Measurements from ENCODE around the gene UNC13B.
"Not testable (repeated sequence)": the region's sequence is repeated elsewhere in the genome, so short reads cannot be mapped to it uniquely, and the experiment has no call there.

Gene UNC13B

GRCh38 chr9:35380039-35380438, 218.2 kb downstream of the UNC13B start:
- DNase-seq (ENCODE audit: low read depth in 3 of 3): no peak

DNA sequence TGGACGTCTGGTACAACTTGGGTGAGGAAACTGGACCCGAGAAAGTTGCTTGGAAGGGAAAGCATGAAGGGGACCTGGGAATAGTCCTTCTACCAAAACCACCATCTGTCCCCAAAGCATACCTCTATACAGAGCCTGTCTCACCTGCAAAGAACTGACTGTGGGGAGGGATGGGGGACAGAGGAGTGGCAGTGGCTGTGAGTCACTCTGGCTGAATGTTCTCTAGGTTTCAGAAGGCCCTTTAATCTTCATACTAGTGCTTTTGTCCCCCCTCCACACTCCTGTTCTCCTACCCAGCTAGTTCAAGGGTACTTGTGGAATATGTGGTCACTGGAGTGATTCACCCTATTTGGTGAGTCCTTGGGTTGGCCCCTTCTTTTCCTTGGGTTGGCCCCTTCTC, 218.8 kb downstream of the UNC13B start:
- DNase-seq (ENCODE audit: low read depth in 3 of 3): no peak

- no peak for DNase-seq (ENCODE audit: low read depth in 3 of 3)
Observed at GRCh38 chr9:35385042-35385441, 223.2 kb downstream of the UNC13B start.

DNA sequence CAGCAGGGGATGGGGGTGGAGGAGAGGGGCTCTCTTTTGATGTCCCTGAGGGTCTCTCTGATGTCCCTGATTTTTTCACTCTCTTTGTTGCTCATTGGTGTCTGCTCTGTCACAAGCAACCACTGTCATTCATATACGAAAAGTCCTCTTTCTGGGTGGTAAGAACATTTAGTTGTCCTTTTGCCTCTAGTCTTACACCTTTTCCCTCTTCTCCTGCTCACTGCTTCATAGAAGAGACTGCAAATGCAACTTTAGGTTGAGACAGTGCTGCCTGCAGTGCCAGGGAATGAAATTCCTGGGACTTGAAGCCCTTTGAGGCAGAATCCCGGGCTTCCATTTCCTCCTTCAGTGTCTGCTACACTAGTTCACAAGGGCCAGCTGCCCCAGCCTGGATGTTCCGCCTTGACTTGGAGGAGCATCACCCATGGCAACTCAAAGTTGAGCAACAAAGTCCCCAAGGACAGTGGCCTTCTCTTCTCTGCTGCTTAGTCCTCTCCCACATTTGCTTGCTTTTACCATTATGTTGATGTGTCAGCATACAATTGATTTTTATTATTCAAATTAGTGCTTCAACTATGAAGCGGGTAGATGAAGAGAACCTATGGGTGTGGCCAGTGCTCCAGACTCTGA, 233.4 kb downstream of the UNC13B start:
- no peak for DNase-seq (ENCODE audit: low read depth in 3 of 3)

- DNase-seq (ENCODE audit: low read depth in 3 of 3): no peak
Observed at GRCh38 chr9:35395706-35396101, 233.9 kb downstream of the UNC13B start.

DNA sequence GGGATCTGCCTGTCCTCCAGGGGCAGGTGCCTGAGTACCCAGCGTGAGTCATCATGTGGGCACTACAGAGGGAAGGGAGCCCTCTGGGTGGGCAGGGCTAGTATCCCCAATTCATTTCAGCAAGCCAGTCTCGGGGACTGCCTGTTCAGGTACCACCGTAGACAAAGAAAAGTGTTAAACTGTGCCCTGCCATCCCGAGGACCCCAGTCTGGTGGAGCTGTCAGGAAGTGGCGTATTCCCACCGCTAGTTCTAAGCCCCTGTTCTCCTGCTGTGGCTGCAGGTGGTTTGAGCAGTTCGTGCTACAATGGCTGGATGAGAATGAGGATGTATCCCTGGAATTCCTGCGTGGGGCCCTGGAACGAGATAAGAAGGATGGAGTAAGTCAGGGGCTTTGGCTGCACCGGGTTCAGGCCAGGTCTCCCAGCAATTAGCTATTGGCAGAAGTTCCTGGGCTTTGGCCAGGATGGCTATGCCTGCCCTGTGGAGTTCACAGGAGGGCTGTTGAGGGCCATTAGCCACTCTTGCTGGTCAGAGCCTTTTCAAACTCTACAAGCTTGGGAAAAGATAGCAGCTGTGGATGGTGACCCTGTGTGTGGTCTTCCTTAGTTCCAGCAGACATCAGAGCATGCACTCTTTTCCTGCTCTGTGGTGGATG, 234.9 kb downstream of the UNC13B start:
- no peak for DNase-seq (ENCODE audit: low read depth in 3 of 3)

- no peak for DNase-seq (ENCODE audit: low read depth in 3 of 3)
Observed at GRCh38 chr9:35397216-35397698, 235.4 kb downstream of the UNC13B start.

DNA sequence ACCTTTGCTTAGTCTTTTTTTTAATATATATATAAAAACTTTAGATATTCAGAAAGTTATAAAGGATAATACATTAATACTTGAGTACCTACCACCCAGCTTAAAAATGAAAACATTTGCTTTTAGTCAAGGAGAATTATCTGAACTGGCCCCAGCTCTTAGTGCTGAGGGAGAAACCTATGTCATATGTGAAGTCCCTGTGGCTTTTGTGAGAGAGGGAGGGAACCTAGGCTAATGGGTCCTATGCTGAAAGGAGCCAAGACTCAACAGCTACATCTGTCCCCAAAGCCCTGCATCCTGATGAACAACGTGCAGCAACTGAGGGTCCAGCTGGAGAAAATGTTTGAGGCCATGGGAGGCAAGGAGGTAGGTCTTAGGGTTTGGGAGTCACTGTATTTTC, 236.1 kb downstream of the UNC13B start:
- no peak for DNase-seq (ENCODE audit: low read depth in 3 of 3)

- DNase-seq (ENCODE audit: low read depth in 3 of 3): no peak
Observed at GRCh38 chr9:35398651-35399335, 237.0 kb downstream of the UNC13B start.

DNA sequence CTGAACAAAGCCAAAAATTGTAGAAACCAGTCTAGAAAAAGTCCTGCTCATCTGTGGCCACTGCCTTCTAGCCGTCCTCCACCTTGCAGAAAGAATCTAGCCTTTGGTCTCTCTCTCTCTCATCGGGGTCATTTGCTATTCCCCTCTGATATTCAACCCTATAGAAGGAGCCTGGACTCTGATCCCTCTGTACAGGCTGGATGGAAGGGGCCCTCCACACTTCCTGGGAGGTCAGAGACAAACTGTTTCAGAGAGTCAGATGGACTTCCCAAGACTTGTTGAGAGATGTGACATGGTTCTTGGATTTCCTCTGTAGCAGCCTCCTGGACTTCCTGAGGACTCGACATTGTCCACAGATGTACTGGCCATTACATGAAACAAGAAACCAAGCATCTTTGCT, 243.1 kb downstream of the UNC13B start:
- no peak for DNase-seq (ENCODE audit: low read depth in 3 of 3)

GRCh38 chr9:35406183-35406959, 244.6 kb downstream of the UNC13B start:
- peak; percentile 7 to 43 (median 16) for DNase-seq (ENCODE audit: low read depth in 3 of 3)

DNA sequence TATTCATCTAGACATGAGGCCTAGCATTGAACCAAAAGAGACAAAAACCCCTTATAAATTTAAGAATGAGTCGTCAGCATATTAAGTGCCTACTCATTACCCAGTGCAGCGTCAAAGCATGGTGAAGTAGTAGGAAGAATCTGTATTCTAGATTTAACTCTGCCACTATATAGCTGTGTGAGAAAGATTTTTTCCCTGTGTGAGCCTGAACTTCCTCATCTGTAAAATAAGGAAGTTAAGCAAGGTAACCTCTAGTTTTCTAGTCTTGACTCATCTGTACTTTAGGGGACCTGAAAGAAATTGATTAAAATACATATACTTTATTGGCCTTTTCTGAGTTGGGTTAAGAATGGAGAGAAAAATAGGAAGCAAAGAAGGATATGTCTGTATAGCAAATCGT, 246.0 kb downstream of the UNC13B start:
- no peak for DNase-seq (ENCODE audit: low read depth in 3 of 3)

DNA sequence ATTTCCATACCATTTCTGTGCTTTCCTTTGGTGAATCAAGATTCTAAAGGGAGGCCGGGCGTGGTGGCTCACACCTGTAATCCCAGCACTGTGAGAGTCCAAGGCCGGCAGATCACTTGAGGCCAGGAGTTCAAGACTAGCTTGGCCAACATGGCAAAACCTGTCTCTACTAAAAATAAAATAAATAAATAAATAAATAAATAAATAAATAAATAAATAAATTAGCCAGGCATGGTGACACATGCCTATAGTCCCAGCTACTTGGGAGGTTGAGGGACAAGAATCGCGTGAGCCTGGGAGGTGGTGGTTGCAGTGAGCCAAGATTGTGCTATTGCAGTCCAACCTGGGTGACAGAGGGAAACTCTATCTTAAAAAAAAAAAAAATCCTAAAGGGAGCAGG, 247.6 kb downstream of the UNC13B start:
- DNase-seq (ENCODE audit: low read depth in 3 of 3): not testable (repeated sequence)

DNA sequence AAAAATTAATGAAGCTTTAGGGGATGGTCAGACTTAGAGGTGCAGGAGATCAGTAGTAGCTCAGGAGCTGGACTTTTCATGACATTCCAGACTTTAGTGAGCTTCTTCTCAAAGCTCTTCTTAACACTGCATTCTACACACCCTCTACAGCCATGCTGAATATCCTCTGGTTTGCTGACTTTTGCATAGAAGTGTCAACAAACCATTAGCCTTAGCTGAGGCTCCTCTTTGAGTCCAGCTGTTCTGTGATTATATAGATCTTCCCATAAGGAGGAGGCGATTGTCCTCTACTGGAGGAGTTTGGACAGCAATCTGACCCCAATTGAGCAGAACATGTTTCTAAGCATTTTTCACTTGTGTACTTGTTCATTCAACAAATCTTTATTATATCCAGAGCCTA, 253.1 kb downstream of the UNC13B start:
- DNase-seq (ENCODE audit: low read depth in 3 of 3): no peak

DNA sequence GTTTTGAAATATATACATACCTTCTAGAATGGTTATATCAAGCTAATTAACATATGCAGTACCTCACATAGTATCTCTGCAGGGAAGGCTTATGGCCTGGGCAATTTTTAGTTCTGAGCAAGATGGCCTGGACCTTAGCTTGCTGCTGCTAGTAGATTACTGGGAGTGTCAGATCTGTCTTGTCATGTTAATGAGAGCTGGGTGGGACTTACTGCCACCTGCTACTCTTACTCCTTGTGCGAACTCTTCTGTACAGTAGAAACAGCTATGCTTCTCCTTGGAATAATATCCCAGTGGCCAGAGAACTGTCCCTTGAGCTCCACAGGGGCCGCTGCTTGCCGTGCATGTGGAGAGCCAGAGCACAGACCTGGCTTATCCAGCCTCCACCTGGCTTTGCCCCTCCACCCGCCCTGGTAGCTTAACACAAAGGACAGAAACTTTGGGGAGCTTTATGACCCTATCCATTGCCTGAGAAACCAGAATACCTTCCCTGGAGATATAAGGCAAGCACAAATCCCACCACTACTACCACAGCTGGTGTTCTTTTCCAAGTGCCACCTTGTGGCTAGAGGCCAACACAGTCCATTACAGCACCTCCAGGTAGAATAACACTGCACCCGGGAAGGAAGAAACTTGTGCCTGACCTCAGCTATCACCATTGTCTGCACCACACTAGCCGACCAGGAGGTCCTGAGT, 253.7 kb downstream of the UNC13B start:
- DNase-seq (ENCODE audit: low read depth in 3 of 3): no peak

- DNase-seq (ENCODE audit: low read depth in 3 of 3): no peak
Observed at GRCh38 chr9:35416098-35416427, 254.3 kb downstream of the UNC13B start.

DNA sequence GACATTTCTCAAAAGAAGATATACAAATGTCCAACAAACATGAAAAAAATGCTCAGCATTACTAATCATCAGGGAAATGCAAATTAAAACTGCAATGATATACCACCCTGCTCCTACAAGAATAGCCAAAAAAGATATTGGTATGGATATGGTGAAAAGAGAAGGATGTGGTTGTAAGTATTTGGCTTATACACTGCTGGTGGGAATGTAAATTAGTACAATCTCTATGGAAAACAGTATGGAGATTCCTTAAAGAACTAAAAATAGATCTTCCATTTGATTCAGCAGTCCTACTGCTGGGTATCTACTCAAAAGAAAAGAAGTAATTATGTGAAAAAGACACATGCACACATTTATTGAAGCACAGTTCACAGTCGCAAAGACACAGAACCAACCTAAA, 260.5 kb downstream of the UNC13B start:
- no peak for DNase-seq (ENCODE audit: low read depth in 3 of 3)

DNA sequence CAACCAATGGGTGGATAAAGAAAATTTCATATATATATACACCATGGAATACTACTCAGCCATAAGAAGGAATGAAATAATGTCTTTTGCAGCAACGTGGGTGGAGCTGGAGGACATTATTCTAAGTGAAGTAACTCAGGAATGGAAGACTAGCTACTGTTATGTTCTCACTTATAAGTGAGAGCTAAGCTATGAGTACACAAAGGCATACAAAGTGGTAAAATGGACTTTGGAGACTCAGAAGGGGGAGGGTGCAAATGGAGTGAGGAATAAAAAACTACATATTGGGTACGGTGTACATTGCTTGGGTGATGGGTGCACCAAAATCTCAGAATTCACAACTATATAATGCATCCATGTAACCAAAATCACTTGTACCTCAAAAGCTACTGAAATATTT, 260.9 kb downstream of the UNC13B start:
- DNase-seq (ENCODE audit: low read depth in 3 of 3): no peak

GRCh38 chr9:35423499-35423898, 261.7 kb downstream of the UNC13B start:
- DNase-seq (ENCODE audit: low read depth in 3 of 3): no peak

- DNase-seq (ENCODE audit: low read depth in 3 of 3): no peak
Observed at GRCh38 chr9:35424356-35425352, 262.8 kb downstream of the UNC13B start.

DNA sequence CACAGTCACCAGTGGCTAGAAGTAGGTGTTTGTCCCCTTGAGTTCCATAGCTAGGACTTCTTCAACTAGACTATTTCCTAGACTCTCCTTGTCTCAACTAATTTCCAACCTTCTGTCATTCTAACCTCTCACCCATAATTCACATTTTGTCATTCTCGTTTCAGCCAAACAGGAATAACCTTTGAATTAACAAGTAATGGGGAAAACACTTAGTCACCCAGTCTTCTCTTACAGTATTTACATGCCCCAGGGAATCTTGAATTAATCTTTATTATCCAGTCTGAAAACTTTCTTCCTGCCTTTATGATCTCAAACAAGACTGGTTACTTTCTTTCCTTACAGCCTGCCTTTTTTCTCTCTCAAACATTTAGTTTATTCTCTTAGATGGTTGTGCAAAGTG, 264.8 kb downstream of the UNC13B start:
- no peak for DNase-seq (ENCODE audit: low read depth in 3 of 3)

All from stimulated activated CD4-positive, alpha-beta T cell treated with anti-CD3 and anti-CD28 coated beads, TNF-alpha, amount 100 ng/mL, for 48 hours (primary cell).